H9 (cell line): ENCODE results near the gene SERPINE1. TPM values are rescaled to one million over a fixed set of nuclear protein-coding genes. Genes with fewer than 3 reads are reported as not detected.

ENCODE experiments used
- DNase-seq: peaks from one replicate; pipeline ENCODE4 v3.0.0-alpha.2; 2017
- H2AFZ ChIP-seq: one replicate; pipeline ENCODE4 v1.6.1; 2013; ENCODE audit warnings: mild to moderate bottlenecking, low read length, control low read depth, moderate library complexity
- H2AK5ac ChIP-seq: 2 replicates; pipeline ENCODE4 v1.6.1; 2013; ENCODE audit warnings: low read length, control low read depth, mixed read lengths; ENCODE audit not compliant: insufficient read length
- H2BK120ac ChIP-seq: one replicate; pipeline ENCODE4 v1.6.1; 2013; ENCODE audit warnings: low read depth, mild to moderate bottlenecking, low read length, control low read depth, inconsistent platforms; ENCODE audit not compliant: poor library complexity, severe bottlenecking
- H2BK12ac ChIP-seq: 2 replicates; pipeline ENCODE4 v1.6.1; 2013; ENCODE audit warnings: low read length, control low read depth, mixed read lengths, low read depth; ENCODE audit not compliant: insufficient read length
- H2BK15ac ChIP-seq: 2 replicates; pipeline ENCODE4 v1.6.1; 2013; ENCODE audit warnings: low read depth, low read length, control low read depth
- H2BK20ac ChIP-seq: one replicate; pipeline ENCODE4 v1.6.1; 2013; ENCODE audit warnings: low read depth, mild to moderate bottlenecking, low read length, control low read depth, inconsistent platforms; ENCODE audit not compliant: poor library complexity, severe bottlenecking
- H2BK5ac ChIP-seq: 2 replicates; pipeline ENCODE4 v1.6.1; 2013; ENCODE audit warnings: low read length, control low read depth, mixed read lengths; ENCODE audit not compliant: insufficient read length
- H3K14ac ChIP-seq: 2 replicates; pipeline ENCODE4 v1.6.1; 2013; ENCODE audit warnings: low read length, control low read depth; ENCODE audit not compliant: insufficient read depth
- H3K18ac ChIP-seq: 2 replicates; pipeline ENCODE4 v1.6.1; 2013; ENCODE audit warnings: low read depth, mild to moderate bottlenecking, mixed read lengths, low read length, control low read depth; ENCODE audit not compliant: insufficient read length
- H3K23ac ChIP-seq: 2 replicates; pipeline ENCODE4 v1.6.1; 2013; ENCODE audit warnings: low read length, control low read depth, mixed read lengths, low read depth; ENCODE audit not compliant: insufficient read length
- H3K23me2 ChIP-seq: 2 replicates; pipeline ENCODE4 v1.6.1; 2013; ENCODE audit warnings: low read depth, mild to moderate bottlenecking, mixed read lengths, low read length, control low read depth; ENCODE audit not compliant: insufficient read length, poor library complexity, severe bottlenecking
- H3K27ac ChIP-seq: 2 replicates; pipeline ENCODE4 v1.5.1; 2013; ENCODE audit warnings: low read length, control low read depth, mixed read lengths, low read depth; ENCODE audit not compliant: insufficient read length
- H3K27me3 ChIP-seq: 2 replicates; pipeline ENCODE4 v1.6.1; 2013; ENCODE audit warnings: low read length, control low read depth, inconsistent platforms; ENCODE audit not compliant: insufficient read depth
- H3K4ac ChIP-seq: 2 replicates; pipeline ENCODE4 v1.6.1; 2013; ENCODE audit warnings: low read depth, mild to moderate bottlenecking, control low read depth, inconsistent platforms, low read length, moderate library complexity
- H3K4me1 ChIP-seq: 2 replicates; pipeline ENCODE4 v1.6.1; 2013; ENCODE audit warnings: low read length, control low read depth, inconsistent platforms; ENCODE audit not compliant: insufficient read depth
- H3K4me2 ChIP-seq: 2 replicates; pipeline ENCODE4 v1.6.1; 2013; ENCODE audit warnings: low read length, control low read depth, mixed read lengths; ENCODE audit not compliant: insufficient read length, insufficient read depth
- H3K56ac ChIP-seq: 2 replicates; pipeline ENCODE4 v1.6.1; 2013; ENCODE audit warnings: low read depth, mild to moderate bottlenecking, mixed read lengths, low read length, control low read depth; ENCODE audit not compliant: insufficient read length
- H3K79me1 ChIP-seq: 2 replicates; pipeline ENCODE4 v1.6.1; 2013; ENCODE audit warnings: low read depth, mild to moderate bottlenecking, moderate library complexity, low read length, control low read depth, inconsistent platforms; ENCODE audit not compliant: insufficient read depth, poor library complexity, severe bottlenecking
- H3K79me2 ChIP-seq: 2 replicates; pipeline ENCODE4 v1.6.1; 2013; ENCODE audit warnings: low read length, control low read depth, inconsistent platforms; ENCODE audit not compliant: insufficient read depth
- H3K9ac ChIP-seq: 2 replicates; pipeline ENCODE4 v1.6.1; 2013; ENCODE audit warnings: low read length, control low read depth, mixed read lengths; ENCODE audit not compliant: insufficient read length; ENCODE audit errors: extremely low read depth
- H3K9me3 ChIP-seq: one replicate; pipeline ENCODE4 v1.6.1; 2013; ENCODE audit warnings: low read depth, low read length, inconsistent platforms; ENCODE audit not compliant: control insufficient read depth
- H3T11ph ChIP-seq: one replicate; pipeline ENCODE4 v1.6.1; 2013; ENCODE audit warnings: mild to moderate bottlenecking, low read length, control low read depth, inconsistent platforms
- H4K20me1 ChIP-seq: one replicate; pipeline ENCODE4 v1.6.1; 2013; ENCODE audit not compliant: control insufficient read depth, insufficient read length, insufficient read depth
- H4K5ac ChIP-seq: 2 replicates; pipeline ENCODE4 v1.6.1; 2013; ENCODE audit warnings: low read depth, mild to moderate bottlenecking, mixed read lengths, low read length, control low read depth; ENCODE audit not compliant: insufficient read length
- H4K8ac ChIP-seq: replicated peaks from 2 replicates; pipeline ENCODE4 v1.6.1; 2013; ENCODE audit warnings: low read length, control low read depth, mixed read lengths, low read depth; ENCODE audit not compliant: insufficient read length
- H4K91ac ChIP-seq: 2 replicates; pipeline ENCODE4 v1.6.1; 2013; ENCODE audit warnings: low read depth, mild to moderate bottlenecking, moderate library complexity, mixed read lengths, low read length, control low read depth; ENCODE audit not compliant: insufficient read length
- H3K27ac Mint-ChIP-seq, 3 experiments: 2 replicates in 2 of 3; 3 replicates in 1 of 3; pipeline ENCODE4 v1.8.0; 2020 to 2021; ENCODE audit warnings: mixed read lengths in 3 of 3, mild to moderate bottlenecking in 1 of 3, moderate library complexity in 1 of 3
- H3K27me3 Mint-ChIP-seq: 2 replicates; pipeline ENCODE4 v1.8.0; 2021; ENCODE audit warnings: low read depth, mild to moderate bottlenecking, moderate library complexity, mixed read lengths
- H3K36me3 Mint-ChIP-seq, 3 experiments: 2 replicates in 2 of 3; 3 replicates in 1 of 3; pipeline ENCODE4 v1.8.0; 2020 to 2021; ENCODE audit warnings: low read depth in 3 of 3, mixed read lengths in 3 of 3; ENCODE audit not compliant: insufficient read depth in 1 of 3
- H3K4me1 Mint-ChIP-seq, 2 experiments: 2 replicates each; pipeline ENCODE4 v1.8.0; 2020; ENCODE audit warnings: mixed read lengths in 2 of 2
- H3K4me3 Mint-ChIP-seq, 2 experiments: 2 replicates in 1 of 2; 3 replicates in 1 of 2; pipeline ENCODE4 v1.8.0; 2020 to 2021; ENCODE audit warnings: mild to moderate bottlenecking in 2 of 2, mixed read lengths in 2 of 2, moderate library complexity in 1 of 2
- H3K9me3 Mint-ChIP-seq, 2 experiments: 2 replicates in 1 of 2; 3 replicates in 1 of 2; pipeline ENCODE4 v1.8.0; 2020; ENCODE audit warnings: mild to moderate bottlenecking in 2 of 2, mixed read lengths in 2 of 2, moderate library complexity in 1 of 2
- WGBS: extraction: QIAGEN DNeasy Blood & Tissue Kit; methylation state at CpG from one replicate; pipeline ENCODE4 v1.1.7; 2013; ENCODE audit warnings: missing lambda C conversion rate, low lambda C conversion rate, mixed read lengths; ENCODE audit not compliant: insufficient read length; ENCODE audit errors: extremely low coverage; 5-methylcytosine and 5-hydroxymethylcytosine counted together
- total RNA-seq: library from RNA; stranded (reverse); gene quantifications from 2 replicates; pipeline ENCODE4 v1.2.1, GENCODE V29; 2021
- TF ChIP-seq, protein P1 (sequence below): fragments of 200-600 bp; sonication (generic); conservative IDR thresholded peaks from 3 replicates; pipeline ENCODE4 v1.8.0; 2021; ENCODE audit warnings: antibody characterized with exemption, mild to moderate bottlenecking

The SERPINE1 gene
- total RNA-seq, 1 experiment from 2014 or later = 11.5 TPM

DNA sequence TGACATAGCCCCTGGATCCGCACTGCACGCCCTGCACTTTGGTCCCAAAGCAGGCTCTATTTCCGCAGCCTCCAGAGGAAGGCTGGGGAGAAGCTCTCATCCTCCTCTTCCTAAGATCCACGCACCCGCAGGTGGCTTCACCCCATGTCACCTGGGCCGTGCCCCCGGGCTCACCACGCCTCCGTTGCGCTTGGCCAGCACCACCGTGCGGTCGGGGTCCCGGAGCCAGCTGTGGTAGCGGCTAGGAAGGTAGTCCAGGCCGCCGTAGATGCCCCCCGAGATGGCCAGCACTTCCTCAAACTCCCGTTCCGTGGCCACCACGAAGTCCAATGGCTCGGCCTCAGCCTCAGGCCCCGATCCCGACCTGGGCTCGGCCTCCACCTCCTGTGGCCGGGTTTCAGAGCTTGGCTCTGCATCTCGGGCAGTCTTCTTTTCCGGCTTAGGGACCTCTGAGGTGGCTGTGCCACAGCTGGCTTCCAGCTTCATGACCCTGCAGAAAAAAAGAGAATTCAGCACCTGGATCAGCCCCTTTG is 47.5 kb downstream of the SERPINE1 start:
- H3K4me3 Mint-ChIP-seq = peak overlapping the region; percentile 48 to 82
- Histone ChIP-seq H4K91ac (no peak overlapping the region), H2BK15ac (no peak overlapping the region), H2BK12ac (no peak overlapping the region), H3T11ph (no peak overlapping the region), H2BK20ac (no peak overlapping the region), H2AFZ (no peak overlapping the region), H3K9me3 (no peaks in the 10 kb centered on the region), H4K20me1 (no peaks in the 10 kb centered on the region), H2AK5ac (no peak overlapping the region), H2BK120ac (no peak overlapping the region), H3K27ac (no peak overlapping the region), H3K27me3 (peaks cover 69% of the 10 kb centered on the region), H3K4ac (no peak overlapping the region), H3K4me1 (peaks cover 3% of the 10 kb centered on the region; the same call in 1 of the 2 replicates), H3K14ac (no peak overlapping the region), H3K9ac (no peak overlapping the region), H4K8ac (no peak overlapping the region), H3K79me1 (no peaks in the 10 kb centered on the region), H3K79me2 (no peaks in the 10 kb centered on the region), H4K5ac (no peak overlapping the region), H3K23ac (no peak overlapping the region), H3K23me2 (peaks cover 35% of the 10 kb centered on the region), H2BK5ac (no peak overlapping the region), H3K56ac (no peak overlapping the region), H3K18ac (no peak overlapping the region), H3K4me2 (peak overlapping the region; percentile 68)
- H3K4me1 Mint-ChIP-seq = peaks cover 38 to 46% of the 10 kb centered on the region in 2 experiments
- DNase-seq = peak; percentile 66
- TF ChIP-seq, protein P1, sequence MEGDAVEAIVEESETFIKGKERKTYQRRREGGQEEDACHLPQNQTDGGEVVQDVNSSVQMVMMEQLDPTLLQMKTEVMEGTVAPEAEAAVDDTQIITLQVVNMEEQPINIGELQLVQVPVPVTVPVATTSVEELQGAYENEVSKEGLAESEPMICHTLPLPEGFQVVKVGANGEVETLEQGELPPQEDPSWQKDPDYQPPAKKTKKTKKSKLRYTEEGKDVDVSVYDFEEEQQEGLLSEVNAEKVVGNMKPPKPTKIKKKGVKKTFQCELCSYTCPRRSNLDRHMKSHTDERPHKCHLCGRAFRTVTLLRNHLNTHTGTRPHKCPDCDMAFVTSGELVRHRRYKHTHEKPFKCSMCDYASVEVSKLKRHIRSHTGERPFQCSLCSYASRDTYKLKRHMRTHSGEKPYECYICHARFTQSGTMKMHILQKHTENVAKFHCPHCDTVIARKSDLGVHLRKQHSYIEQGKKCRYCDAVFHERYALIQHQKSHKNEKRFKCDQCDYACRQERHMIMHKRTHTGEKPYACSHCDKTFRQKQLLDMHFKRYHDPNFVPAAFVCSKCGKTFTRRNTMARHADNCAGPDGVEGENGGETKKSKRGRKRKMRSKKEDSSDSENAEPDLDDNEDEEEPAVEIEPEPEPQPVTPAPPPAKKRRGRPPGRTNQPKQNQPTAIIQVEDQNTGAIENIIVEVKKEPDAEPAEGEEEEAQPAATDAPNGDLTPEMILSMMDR = no peak
- H3K27ac Mint-ChIP-seq = no peak overlapping the region; a peak in 2 of 7 replicates
- no peaks in the 10 kb centered on the region for H3K36me3 Mint-ChIP-seq
- H3K9me3 Mint-ChIP-seq = peaks cover 0 to 2% of the 10 kb centered on the region in 2 experiments; a peak in 2 of 5 replicates
- peaks cover 100% of the 10 kb centered on the region for H3K27me3 Mint-ChIP-seq
- no CpG with 5 or more reads among the region's 28 CpGs for WGBS
